VCaP (cell line): ENCODE data around the gene ARID3C.

ENCODE experiments used
- H3K27ac ChIP-seq: fragments of 450-650 bp; 2 replicates; pipeline ENCODE4 v1.5.1; 2017
- TF ChIP-seq, protein P1 (sequence below): fragments of 450-650 bp; conservative IDR thresholded peaks from 2 replicates; pipeline ENCODE4 v1.5.1; 2017; ENCODE audit warnings: mild to moderate bottlenecking, moderate library complexity

The ARID3C gene

DNA sequence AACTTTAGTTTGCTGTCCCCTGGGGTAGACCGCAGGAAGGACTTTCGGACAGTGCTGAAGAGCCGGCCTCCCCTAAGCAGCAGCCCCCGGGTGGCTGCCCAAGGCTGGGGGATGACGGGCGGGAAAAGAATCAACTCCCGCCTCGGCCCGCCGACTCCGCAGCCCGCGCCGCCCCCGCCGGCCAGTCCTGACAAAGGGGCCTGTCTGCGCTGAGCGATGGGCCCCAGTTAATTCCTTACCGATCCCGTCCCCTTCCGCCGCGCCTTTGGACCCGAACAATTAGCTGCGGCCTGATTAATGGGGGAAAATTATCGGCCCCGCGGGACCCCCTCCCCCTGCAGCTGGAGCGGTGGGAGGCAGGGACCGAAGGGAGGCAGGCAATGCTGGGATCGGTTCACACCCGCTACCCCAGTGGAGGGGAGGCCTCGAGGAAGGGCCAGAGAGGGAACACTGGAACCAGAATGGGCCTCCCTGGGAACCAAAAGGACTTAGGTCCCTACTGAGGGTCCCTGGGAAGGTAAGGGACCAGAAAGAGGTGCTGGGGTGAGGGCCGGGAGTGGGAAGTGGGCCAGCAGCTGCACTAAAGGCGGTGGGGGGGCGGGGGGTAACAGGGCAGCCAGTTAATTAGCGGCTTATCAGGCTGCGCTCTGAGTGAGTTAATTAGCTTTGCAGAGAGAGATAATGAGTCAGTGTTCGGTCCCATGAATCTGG, 4.2 kb downstream of the ARID3C start:
- TF ChIP-seq, protein P1, sequence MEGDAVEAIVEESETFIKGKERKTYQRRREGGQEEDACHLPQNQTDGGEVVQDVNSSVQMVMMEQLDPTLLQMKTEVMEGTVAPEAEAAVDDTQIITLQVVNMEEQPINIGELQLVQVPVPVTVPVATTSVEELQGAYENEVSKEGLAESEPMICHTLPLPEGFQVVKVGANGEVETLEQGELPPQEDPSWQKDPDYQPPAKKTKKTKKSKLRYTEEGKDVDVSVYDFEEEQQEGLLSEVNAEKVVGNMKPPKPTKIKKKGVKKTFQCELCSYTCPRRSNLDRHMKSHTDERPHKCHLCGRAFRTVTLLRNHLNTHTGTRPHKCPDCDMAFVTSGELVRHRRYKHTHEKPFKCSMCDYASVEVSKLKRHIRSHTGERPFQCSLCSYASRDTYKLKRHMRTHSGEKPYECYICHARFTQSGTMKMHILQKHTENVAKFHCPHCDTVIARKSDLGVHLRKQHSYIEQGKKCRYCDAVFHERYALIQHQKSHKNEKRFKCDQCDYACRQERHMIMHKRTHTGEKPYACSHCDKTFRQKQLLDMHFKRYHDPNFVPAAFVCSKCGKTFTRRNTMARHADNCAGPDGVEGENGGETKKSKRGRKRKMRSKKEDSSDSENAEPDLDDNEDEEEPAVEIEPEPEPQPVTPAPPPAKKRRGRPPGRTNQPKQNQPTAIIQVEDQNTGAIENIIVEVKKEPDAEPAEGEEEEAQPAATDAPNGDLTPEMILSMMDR: no peak

DNA sequence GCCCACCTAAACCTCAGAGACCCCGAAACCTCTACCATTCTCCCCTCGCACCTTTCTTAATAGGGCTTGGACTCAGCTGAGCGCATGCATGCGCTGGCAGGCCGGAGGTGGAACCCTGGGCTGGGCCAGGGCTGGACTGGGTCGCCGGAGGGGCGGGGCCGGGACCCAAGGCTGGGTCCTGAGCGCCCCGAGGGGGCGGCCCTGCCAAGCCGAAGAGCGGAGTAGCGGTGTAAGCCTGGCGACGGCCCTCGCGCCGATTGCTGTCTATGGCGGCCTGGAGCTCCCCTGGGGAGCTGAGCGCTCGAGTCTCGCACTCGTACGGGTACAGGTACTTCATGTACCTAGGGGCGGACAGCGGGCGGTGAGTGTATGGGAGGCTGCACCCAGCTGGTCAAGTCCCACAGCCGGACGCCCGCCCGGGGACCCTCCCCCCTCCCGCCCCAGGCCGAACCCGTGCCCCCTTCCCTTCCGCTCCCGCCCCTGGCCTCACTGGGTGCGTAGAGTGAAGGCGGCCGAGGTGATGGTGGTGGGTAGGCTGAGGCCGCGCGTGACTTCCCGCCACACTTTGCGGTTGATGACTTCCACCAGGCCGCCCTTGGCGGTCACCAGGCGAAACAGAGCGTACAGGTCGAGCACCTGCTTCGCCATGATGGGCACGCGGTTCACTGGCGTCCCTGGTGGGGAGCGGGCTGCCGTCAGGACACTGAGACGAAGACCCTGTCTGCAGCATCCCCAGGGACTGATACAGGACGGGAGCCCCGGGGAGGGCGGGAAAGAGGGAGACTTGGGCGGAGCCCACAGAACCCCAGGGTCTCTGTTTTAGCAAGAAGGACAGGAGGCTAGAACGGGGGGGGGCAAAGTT, 5.3 kb downstream of the ARID3C start:
- no peak overlapping the region for H3K27ac ChIP-seq
- TF ChIP-seq, protein P1: no peak

More for the DNA sequence above, 4.2 kb downstream of the ARID3C start:
- H3K27ac ChIP-seq: no peak overlapping the region

DNA sequence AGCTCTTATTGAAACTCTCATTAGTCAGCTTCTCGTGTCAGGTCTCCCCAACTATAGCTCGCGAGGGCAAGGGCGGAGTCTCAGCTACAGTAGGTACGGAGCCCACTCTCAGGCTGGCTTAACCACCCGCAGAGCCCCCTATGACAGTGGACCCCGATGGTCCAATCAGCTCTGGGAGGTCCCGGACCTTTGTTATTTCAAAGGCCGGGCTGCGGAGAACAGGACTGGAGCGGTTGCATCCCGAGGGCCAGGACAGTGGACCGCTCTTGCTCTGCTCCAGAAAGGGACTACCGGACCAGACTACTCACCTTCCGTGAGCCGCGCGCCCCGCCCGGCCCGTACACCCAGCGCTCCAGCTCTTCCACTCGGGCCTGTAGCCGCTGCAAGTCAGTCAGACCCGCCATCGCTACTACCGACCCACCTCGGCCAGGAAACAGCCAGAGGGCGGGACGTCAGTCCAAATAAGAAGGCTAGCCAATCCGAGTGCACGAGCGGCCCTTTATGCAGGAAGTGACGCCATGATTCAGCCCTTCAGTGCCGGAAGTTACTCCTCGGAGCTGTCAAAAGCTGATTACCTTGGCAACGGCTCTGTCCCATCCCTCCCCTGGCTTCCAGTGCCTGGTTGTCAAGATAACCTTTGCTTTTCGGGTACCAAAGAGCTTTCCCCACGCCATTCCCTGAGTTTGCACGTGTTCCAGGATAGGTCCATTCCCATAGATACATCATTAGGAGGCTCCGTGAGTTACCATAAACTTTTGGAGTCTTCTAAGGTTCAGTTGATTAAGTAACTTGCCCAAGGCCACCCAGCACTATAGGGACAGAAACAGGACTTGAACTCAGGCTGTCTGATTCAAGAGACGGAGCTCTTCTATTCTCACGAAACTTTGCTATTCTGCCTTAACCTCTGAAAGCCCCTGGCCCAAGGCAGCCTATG, 8.5 kb downstream of the ARID3C start, which contains the start of gene DCTN3:
Gene DCTN3, minus strand, starts transcription at position 435 of the 934 bp plus-strand sequence. Its CDS starts 31 bp downstream, at position 404.
- peak within 1 kb of the TSS; percentile 76; the same call in 1 of the 2 replicates for H3K27ac ChIP-seq
- TF ChIP-seq, protein P1: no peak

DNA sequence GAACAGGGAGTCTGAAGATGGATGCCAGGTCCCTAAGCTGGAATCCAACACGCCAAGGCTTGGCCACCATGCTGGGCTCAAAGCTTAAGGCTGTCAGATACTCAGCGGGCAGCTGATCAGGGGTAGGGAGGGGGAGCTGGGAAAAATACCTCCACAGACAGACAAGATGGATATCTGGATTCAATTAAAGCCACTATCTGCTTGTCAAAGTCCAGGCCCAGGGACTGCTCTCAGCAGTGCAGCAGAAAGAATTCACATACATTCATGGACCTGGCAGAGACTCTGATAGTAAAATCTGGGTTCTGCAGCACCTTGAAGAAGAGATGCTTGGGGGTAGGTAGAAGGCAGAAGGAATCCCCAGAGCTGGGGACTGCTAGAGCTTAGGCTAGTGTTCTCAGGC, 13.7 kb downstream of the ARID3C start:
- no peak overlapping the region for H3K27ac ChIP-seq
- TF ChIP-seq, protein P1: no peak

DNA sequence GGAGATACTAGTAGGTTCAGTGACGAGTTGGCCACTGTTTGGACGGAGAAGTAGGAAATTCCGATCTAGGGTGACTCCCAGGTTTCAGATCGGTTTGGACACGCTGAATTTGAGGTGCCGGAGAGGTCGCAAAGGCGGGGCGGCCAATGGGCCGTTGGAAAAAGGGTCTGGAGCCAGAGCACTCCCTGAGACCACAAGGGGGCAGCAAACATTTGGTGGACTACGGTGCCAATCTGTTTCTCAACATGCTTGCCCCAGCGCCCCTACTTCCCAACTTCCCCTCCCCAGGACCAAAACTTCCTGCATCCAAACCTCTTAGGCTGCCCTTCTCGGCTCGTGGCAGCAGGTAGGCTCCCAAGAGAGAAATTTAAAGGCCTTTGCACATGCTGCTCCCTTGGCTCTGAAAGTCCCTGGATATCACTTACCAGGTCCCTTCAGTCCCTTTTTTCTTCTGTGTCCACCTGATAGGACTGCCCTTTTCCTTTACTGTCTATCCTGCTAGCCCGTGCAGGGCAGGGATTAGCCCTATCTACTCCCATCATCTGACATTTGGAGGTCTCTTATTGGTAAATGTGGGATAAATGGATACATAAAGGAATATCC, 16.0 kb downstream of the ARID3C start:
- TF ChIP-seq, protein P1: peak; percentile 94
- peak overlapping the region; percentile 93 for H3K27ac ChIP-seq

DNA sequence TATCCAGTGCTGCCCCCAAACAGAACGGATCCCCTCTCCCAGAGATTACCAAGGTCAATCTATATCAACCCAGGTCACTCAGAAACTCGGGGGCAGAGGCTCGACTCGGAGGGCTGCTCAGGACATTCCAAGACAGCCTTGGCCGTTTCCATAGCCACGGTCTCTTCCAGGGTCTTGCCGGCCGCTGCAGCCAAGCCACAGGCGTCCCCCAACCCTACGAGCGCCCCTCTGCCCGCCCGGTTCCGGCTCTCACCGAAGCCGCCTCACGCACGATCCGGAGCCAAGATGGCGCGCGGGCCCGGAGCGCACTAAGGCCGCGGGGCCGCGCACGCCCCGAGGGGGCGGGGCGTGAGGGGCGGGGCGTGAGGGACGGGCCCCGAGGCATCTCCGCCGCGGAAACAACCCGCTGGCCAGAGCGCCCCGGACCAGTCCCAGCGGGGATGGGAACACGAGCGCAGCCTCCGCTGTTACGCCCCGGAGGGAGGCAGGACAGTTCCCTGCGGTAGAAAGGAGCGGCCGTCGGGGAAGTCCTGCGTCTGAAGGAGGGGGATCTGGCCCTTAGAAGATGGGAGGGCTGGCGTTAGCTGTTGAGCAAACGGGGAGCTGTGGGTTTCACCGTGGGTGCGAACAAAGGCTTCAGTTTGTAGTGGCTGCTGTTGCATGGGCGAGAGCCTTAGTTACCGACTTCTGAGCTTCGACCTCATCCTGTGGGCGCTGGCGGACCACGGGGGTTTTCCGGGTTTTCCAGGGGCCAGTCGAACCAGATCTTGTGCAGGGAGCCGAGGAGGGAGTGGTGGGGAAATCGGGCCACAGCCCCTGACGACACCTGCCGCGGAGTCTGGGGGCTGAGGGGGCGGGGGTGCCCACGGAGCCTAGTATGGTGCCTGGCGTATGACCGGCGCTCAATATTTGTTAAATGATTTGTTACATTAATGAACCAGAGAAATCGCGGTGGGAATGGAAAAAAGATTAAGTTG, 16.8 kb downstream of the ARID3C start, which contains the start of gene RPP25L:
Gene RPP25L, minus strand, starts transcription at position 287 of the 977 bp plus-strand sequence. CDS start 801 bp downstream, outside the sequence.
- TF ChIP-seq, protein P1: no peak
- H3K27ac ChIP-seq: peak within 1 kb of the TSS; percentile 93
